ENCODE data around the gene HTT-AS. TPM values are rescaled to one million over a fixed set of nuclear protein-coding genes. Genes with fewer than 3 reads are reported as not detected.

Gene HTT-AS
- total and polyA plus RNA-seq, 2 of the 13 experiments (the other 11 are each of a cell fraction or from before 2014, with no cell fraction given), result not detected

DNA sequence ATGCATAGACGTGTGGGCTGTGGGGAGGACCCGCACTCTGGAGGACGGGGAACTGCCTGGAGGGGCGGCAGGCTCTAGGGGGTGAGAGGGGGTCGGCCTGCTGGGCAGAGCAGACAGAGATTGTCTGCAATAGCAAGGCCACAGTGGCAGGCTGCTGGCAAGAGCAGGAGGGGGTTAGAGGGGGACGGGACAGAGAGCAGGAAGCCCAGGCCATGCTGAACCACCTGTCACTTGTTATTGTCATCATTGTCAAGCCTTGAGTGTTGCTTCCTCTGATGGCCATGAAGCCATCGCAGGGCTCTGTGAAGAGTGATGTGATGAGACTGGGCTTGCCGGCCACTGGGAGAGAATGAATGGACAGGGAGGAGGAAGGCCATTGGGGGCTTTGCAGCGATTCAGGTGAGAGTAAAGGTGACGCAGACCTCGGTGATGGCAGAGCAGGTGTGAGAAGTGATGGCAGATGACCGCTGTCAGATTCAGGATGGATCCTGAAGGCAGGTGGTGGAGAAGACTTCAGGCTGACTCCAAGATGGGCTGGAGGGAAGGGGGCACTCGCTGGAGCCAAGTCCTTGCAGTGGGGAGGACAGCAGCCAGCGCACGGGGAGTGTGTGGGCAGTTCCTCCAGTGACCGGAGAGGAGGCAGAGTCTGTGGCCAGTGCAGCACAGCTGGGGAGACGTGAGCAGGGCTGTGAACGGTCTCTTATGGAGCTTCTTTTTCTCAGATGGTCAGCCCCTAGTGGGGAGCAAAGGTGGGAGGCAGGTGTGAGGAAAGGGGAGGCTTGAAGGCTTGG, 43.6 kb downstream of the HTT-AS start:
- Histone ChIP-seq H4K20me1 (ENCODE audit: insufficient read depth, low read length) (no peaks in the 10 kb centered on the region), H3K79me2 (ENCODE audit: insufficient read depth, low read length) (no peaks in the 10 kb centered on the region), H3K27me3 (ENCODE audit: control insufficient read depth in 1 of 2, insufficient read depth in 2 of 2, low read length in 2 of 2) (peaks cover 0 to 52% of the 10 kb centered on the region in 2 experiments; a peak in 2 of 5 replicates), H3K9ac (ENCODE audit: insufficient read depth, low read depth, low read length) (no peak overlapping the region), H3K9me3 (ENCODE audit: low read length) (no peaks in the 10 kb centered on the region), H3K4me3 (replicated peaks in 1 of 3; ENCODE audit: insufficient read depth in 1 of 3, low read depth in 2 of 3, low read length in 3 of 3) (no peak overlapping the region), H3K4me2 (ENCODE audit: low read depth, low read length) (peak overlapping the region; percentile 19; the same call in 1 of the 2 replicates), H3K4me1 (ENCODE audit: insufficient read depth, low read length) (peaks cover 47% of the 10 kb centered on the region), H3K27ac (ENCODE audit: extremely low read length, insufficient read depth, low read length) (no peak overlapping the region), H2AFZ (ENCODE audit: low read length) (no peak overlapping the region), H3K36me3 (replicated peaks in 1 of 2; ENCODE audit: control insufficient read depth in 1 of 2, insufficient read depth in 2 of 2, low read length in 2 of 2) (no peaks in the 10 kb centered on the region)
- POLR2A ChIA-PET, result interaction anchor here (1.0 kb wide), 1 partner anchor 67 kb away, joined by 3 read pairs; the partner anchor contains the start of gene GRK4
- in situ Hi-C loops (cut with HindIII; ENCODE audit: extremely low pct_ligation_motif_present, low pct_unique_long_range_greater_than_20kb) (no loop called here), intact Hi-C loops (cut with micrococcal nuclease; ENCODE audit: unreplicated experiment) (no loop called here)
- WGBS (ENCODE audit: low lambda C conversion rate), result 48% methylated on average over 18 of the region's 18 CpGs
- no peak for FAIRE-seq
- ATAC-seq, result peak; percentile 45
- BruUV-seq (replicated peaks), result no TSS peak
- CTCF ChIA-PET (ENCODE audit: low intra/inter-chr PET ratio, low total read pairs), result no interaction called here
- DNase-seq (ENCODE audit: low spot score), result no peak
- TF ChIP-seq ZNF816 (CRISPR knock-in tag; IDR thresholded peaks at IDR 0.05; ENCODE audit: borderline replicate concordance) (no peak), FOXM1 (CRISPR knock-in tag; IDR thresholded peaks at IDR 0.05) (no peak), SIX4 (CRISPR knock-in tag; IDR thresholded peaks at IDR 0.05) (no peak), ATF7 (IDR thresholded peaks at IDR 0.05) (no peak), ATF7 (CRISPR knock-in tag; IDR thresholded peaks at IDR 0.05) (no peak), ZSCAN31 (CRISPR knock-in tag; IDR thresholded peaks at IDR 0.05; ENCODE audit: low read depth) (no peak), HNRNPLL (IDR thresholded peaks at IDR 0.05; ENCODE audit: low read depth, low read length, poor library complexity, severe bottlenecking) (no peak), NR3C1 (CRISPR knock-in tag; IDR thresholded peaks at IDR 0.05) (no peak), IKZF4 (CRISPR knock-in tag; IDR thresholded peaks at IDR 0.05; ENCODE audit: borderline replicate concordance, low read depth, not compliant biosample characterization) (no peak), ATF7-NPFF (CRISPR knock-in tag; IDR thresholded peaks at IDR 0.05; ENCODE audit: low read depth) (no peak), IRX3 (CRISPR knock-in tag; IDR thresholded peaks at IDR 0.05; ENCODE audit: borderline replicate concordance, low read depth) (no peak)
- TF ChIP-seq, protein P1, sequence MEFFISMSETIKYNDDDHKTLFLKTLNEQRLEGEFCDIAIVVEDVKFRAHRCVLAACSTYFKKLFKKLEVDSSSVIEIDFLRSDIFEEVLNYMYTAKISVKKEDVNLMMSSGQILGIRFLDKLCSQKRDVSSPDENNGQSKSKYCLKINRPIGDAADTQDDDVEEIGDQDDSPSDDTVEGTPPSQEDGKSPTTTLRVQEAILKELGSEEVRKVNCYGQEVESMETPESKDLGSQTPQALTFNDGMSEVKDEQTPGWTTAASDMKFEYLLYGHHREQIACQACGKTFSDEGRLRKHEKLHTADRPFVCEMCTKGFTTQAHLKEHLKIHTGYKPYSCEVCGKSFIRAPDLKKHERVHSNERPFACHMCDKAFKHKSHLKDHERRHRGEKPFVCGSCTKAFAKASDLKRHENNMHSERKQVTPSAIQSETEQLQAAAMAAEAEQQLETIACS (CRISPR knock-in tag; IDR thresholded peaks at IDR 0.05), result no peak
- TF ChIP-seq, protein P2, sequence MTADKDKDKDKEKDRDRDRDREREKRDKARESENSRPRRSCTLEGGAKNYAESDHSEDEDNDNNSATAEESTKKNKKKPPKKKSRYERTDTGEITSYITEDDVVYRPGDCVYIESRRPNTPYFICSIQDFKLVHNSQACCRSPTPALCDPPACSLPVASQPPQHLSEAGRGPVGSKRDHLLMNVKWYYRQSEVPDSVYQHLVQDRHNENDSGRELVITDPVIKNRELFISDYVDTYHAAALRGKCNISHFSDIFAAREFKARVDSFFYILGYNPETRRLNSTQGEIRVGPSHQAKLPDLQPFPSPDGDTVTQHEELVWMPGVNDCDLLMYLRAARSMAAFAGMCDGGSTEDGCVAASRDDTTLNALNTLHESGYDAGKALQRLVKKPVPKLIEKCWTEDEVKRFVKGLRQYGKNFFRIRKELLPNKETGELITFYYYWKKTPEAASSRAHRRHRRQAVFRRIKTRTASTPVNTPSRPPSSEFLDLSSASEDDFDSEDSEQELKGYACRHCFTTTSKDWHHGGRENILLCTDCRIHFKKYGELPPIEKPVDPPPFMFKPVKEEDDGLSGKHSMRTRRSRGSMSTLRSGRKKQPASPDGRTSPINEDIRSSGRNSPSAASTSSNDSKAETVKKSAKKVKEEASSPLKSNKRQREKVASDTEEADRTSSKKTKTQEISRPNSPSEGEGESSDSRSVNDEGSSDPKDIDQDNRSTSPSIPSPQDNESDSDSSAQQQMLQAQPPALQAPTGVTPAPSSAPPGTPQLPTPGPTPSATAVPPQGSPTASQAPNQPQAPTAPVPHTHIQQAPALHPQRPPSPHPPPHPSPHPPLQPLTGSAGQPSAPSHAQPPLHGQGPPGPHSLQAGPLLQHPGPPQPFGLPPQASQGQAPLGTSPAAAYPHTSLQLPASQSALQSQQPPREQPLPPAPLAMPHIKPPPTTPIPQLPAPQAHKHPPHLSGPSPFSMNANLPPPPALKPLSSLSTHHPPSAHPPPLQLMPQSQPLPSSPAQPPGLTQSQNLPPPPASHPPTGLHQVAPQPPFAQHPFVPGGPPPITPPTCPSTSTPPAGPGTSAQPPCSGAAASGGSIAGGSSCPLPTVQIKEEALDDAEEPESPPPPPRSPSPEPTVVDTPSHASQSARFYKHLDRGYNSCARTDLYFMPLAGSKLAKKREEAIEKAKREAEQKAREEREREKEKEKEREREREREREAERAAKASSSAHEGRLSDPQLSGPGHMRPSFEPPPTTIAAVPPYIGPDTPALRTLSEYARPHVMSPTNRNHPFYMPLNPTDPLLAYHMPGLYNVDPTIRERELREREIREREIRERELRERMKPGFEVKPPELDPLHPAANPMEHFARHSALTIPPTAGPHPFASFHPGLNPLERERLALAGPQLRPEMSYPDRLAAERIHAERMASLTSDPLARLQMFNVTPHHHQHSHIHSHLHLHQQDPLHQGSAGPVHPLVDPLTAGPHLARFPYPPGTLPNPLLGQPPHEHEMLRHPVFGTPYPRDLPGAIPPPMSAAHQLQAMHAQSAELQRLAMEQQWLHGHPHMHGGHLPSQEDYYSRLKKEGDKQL (CRISPR knock-in tag; IDR thresholded peaks at IDR 0.05; ENCODE audit: low read depth), result no peak
- TF ChIP-seq, protein P3, sequence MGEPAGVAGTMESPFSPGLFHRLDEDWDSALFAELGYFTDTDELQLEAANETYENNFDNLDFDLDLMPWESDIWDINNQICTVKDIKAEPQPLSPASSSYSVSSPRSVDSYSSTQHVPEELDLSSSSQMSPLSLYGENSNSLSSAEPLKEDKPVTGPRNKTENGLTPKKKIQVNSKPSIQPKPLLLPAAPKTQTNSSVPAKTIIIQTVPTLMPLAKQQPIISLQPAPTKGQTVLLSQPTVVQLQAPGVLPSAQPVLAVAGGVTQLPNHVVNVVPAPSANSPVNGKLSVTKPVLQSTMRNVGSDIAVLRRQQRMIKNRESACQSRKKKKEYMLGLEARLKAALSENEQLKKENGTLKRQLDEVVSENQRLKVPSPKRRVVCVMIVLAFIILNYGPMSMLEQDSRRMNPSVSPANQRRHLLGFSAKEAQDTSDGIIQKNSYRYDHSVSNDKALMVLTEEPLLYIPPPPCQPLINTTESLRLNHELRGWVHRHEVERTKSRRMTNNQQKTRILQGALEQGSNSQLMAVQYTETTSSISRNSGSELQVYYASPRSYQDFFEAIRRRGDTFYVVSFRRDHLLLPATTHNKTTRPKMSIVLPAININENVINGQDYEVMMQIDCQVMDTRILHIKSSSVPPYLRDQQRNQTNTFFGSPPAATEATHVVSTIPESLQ (CRISPR knock-in tag; conservative IDR thresholded peaks at IDR 0.05), result no peak
